H1 (cell line): ENCODE data around the gene GPC6. TPM values are rescaled to one million over a fixed set of nuclear protein-coding genes. Genes with fewer than 3 reads are reported as not detected.

Experiments
- CTCF ChIA-PET: fragments of 300-600 bp; sonication (Branson Sonifier 250); formaldehyde crosslinking; loops from one replicate; lab custom pipeline; 2021; ENCODE audit not compliant: partially characterized antibody; lab: Charles Lee
- POLR2A ChIA-PET: fragments of 300-600 bp; sonication (Branson Sonifier 250); formaldehyde crosslinking; loops from one replicate; lab custom pipeline; 2021; ENCODE audit warnings: inconsistent platforms; ENCODE audit not compliant: partially characterized antibody; lab: Charles Lee
- DNase-seq, 2 experiments: peaks; one replicate each; pipeline versions ENCODE4 v3.0.0 to v3.0.0-alpha.2; 2010 to 2022; ENCODE audit warnings: low spot score in 2 of 2, low read depth in 1 of 2, mixed read lengths in 1 of 2
- FAIRE-seq: peaks from 2 replicates; lab custom pipeline; 2011; peaks lifted over from hg19 to GRCh38; lab: Jason Lieb, UNC
- H2AFZ ChIP-seq: 2 replicates; pipeline ENCODE4 v1.8.1; 2012; ENCODE audit warnings: low read length, inconsistent platforms
- H2AK5ac ChIP-seq: 2 replicates; pipeline ENCODE4 v1.6.1; 2013; ENCODE audit warnings: low read depth, low read length
- H2BK120ac ChIP-seq: replicated peaks from 2 replicates; pipeline ENCODE3; 2013; ENCODE audit warnings: low read depth, low read length, inconsistent platforms
- H2BK12ac ChIP-seq: 2 replicates; pipeline ENCODE4 v1.6.1; 2013; ENCODE audit warnings: low read depth, low read length
- H2BK15ac ChIP-seq: 2 replicates; pipeline ENCODE4 v1.6.1; 2013; ENCODE audit warnings: low read length
- H2BK20ac ChIP-seq: 2 replicates; pipeline ENCODE4 v1.6.1; 2013; ENCODE audit warnings: low read length
- H2BK5ac ChIP-seq: 2 replicates; pipeline ENCODE4 v1.6.1; 2013; ENCODE audit warnings: low read depth, low read length
- H3K14ac ChIP-seq: 2 replicates; pipeline ENCODE4 v1.6.1; 2013; ENCODE audit warnings: inconsistent platforms; ENCODE audit not compliant: insufficient read length
- H3K18ac ChIP-seq: 2 replicates; pipeline ENCODE4 v1.6.1; 2013; ENCODE audit warnings: low read length; ENCODE audit errors: extremely low read depth
- H3K23ac ChIP-seq: 2 replicates; pipeline ENCODE4 v1.6.1; 2013; ENCODE audit warnings: inconsistent platforms; ENCODE audit not compliant: insufficient read length
- H3K23me2 ChIP-seq: 2 replicates; pipeline ENCODE4 v1.6.1; 2013; ENCODE audit warnings: low read depth, low read length
- H3K27ac ChIP-seq: 2 replicates; pipeline ENCODE4 v1.6.1; 2011; ENCODE audit warnings: low read depth, low read length, inconsistent platforms
- H3K27me3 ChIP-seq, 4 experiments: replicated peaks in 1 of 4; 1 replicate in 1 of 4; 2 replicates in 3 of 4; pipeline versions ENCODE4 v1.6.1 to v1.8.1; 2011 to 2013; ENCODE audit warnings: low read length in 3 of 4, mild to moderate bottlenecking in 3 of 4, inconsistent platforms in 2 of 4, mixed read lengths in 2 of 4, moderate library complexity in 1 of 4; ENCODE audit not compliant: control insufficient read depth in 3 of 4, insufficient read depth in 3 of 4; ENCODE audit errors: extremely low read depth in 1 of 4
- H3K36me3 ChIP-seq, 4 experiments: 2 replicates each; pipeline versions ENCODE4 v1.6.1 to v1.8.1; 2011 to 2013; ENCODE audit warnings: mild to moderate bottlenecking in 4 of 4, low read length in 3 of 4, moderate library complexity in 2 of 4, control low read depth in 1 of 4, inconsistent platforms in 1 of 4; ENCODE audit not compliant: insufficient read depth in 4 of 4, control insufficient read depth in 2 of 4
- H3K4ac ChIP-seq: replicated peaks from 2 replicates; pipeline ENCODE3; 2013; ENCODE audit warnings: low read length, low read depth, mixed read lengths, inconsistent platforms; ENCODE audit not compliant: insufficient read length
- H3K4me1 ChIP-seq, 4 experiments: replicated peaks in 1 of 4; 1 replicate in 1 of 4; 2 replicates in 3 of 4; pipeline versions ENCODE4 v1.6.1 to v1.8.1; 2011 to 2013; ENCODE audit warnings: low read length in 3 of 4, inconsistent platforms in 2 of 4, mixed read lengths in 1 of 4; ENCODE audit not compliant: insufficient read depth in 4 of 4, control insufficient read depth in 3 of 4
- H3K4me2 ChIP-seq, 2 experiments: 2 replicates each; pipeline versions ENCODE4 v1.6.1 to v1.8.1; 2011 to 2013; ENCODE audit warnings: low read depth in 2 of 2, low read length in 2 of 2, control low read depth in 1 of 2, inconsistent platforms in 1 of 2, mild to moderate bottlenecking in 1 of 2; ENCODE audit not compliant: insufficient read depth in 1 of 2
- H3K4me3 ChIP-seq, 4 experiments: fragments of 200-600, 300-600 bp in 1 of 4; sonication (generic), shearing (Covaris generic), sonication (Bioruptor Twin) in 1 of 4; 2 replicates each; pipeline versions ENCODE4 v1.5.1 to v1.8.1; 2011 to 2016; ENCODE audit warnings: low read length in 4 of 4, low read depth in 3 of 4, control low read depth in 2 of 4, inconsistent platforms in 2 of 4, mild to moderate bottlenecking in 2 of 4, mixed read lengths in 1 of 4, moderate library complexity in 1 of 4; ENCODE audit not compliant: insufficient read depth in 2 of 4; ENCODE audit errors: extremely low read depth in 1 of 4
- H3K56ac ChIP-seq: replicated peaks from 2 replicates; pipeline ENCODE3; 2013; ENCODE audit warnings: low read depth, mild to moderate bottlenecking, mixed read lengths, low read length, inconsistent platforms; ENCODE audit not compliant: insufficient read length
- H3K79me1 ChIP-seq: 2 replicates; pipeline ENCODE4 v1.6.1; 2013; ENCODE audit warnings: low read depth, low read length, control low read depth
- H3K79me2 ChIP-seq, 2 experiments: 2 replicates each; pipeline versions ENCODE4 v1.6.1 to v1.8.1; 2012 to 2013; ENCODE audit warnings: low read length in 2 of 2, mild to moderate bottlenecking in 2 of 2, inconsistent platforms in 1 of 2; ENCODE audit not compliant: insufficient read depth in 2 of 2, control insufficient read depth in 1 of 2
- H3K9ac ChIP-seq, 4 experiments: replicated peaks in 1 of 4; 1 replicate in 1 of 4; 2 replicates in 3 of 4; pipeline versions ENCODE4 v1.6.1 to v1.8.1; 2011 to 2013; ENCODE audit warnings: low read depth in 3 of 4, low read length in 3 of 4, control low read depth in 2 of 4, mild to moderate bottlenecking in 2 of 4, moderate library complexity in 2 of 4, inconsistent platforms in 1 of 4; ENCODE audit errors: extremely low read depth in 1 of 4
- H3K9me3 ChIP-seq, 2 experiments: 2 replicates each; pipeline versions ENCODE4 v1.6.1 to v1.8.1; 2012 to 2013; ENCODE audit warnings: mild to moderate bottlenecking in 2 of 2, moderate library complexity in 2 of 2, control low read depth in 1 of 2, inconsistent platforms in 1 of 2, low read depth in 1 of 2, low read length in 1 of 2, mixed read lengths in 1 of 2; ENCODE audit not compliant: insufficient read depth in 2 of 2
- H4K20me1 ChIP-seq, 2 experiments: replicated peaks in 1 of 2; 2 replicates each; pipeline versions ENCODE3 to v1.8.1; 2011 to 2013; ENCODE audit warnings: inconsistent platforms in 2 of 2, low read length in 2 of 2, mild to moderate bottlenecking in 1 of 2; ENCODE audit not compliant: insufficient read depth in 2 of 2, control insufficient read depth in 1 of 2
- H4K5ac ChIP-seq: 2 replicates; pipeline ENCODE4 v1.6.1; 2013; ENCODE audit warnings: low read length, low read depth, mixed read lengths, inconsistent platforms; ENCODE audit not compliant: insufficient read length
- H4K8ac ChIP-seq: 2 replicates; pipeline ENCODE4 v1.8.0; 2013; ENCODE audit warnings: mild to moderate bottlenecking, moderate library complexity, low read length, inconsistent platforms; ENCODE audit not compliant: insufficient read depth; ENCODE audit errors: extremely low read depth
- H4K91ac ChIP-seq: replicated peaks from 2 replicates; pipeline ENCODE3; 2013; ENCODE audit warnings: low read length, mixed read lengths, inconsistent platforms; ENCODE audit not compliant: insufficient read length
- ASH2L ChIP-seq: fragments of 200-600, 300-600 bp; sonication (generic); IDR thresholded peaks from one replicate; pipeline ENCODE4 v1.7.1; 2017; ENCODE audit warnings: low read length
- NRF1 ChIP-seq: IDR thresholded peaks from 2 replicates; pipeline ENCODE4 v1.6.1; 2011; ENCODE audit warnings: mild to moderate bottlenecking, low read depth, low read length, improper control_type of control experiment
- RFX5 ChIP-seq: IDR thresholded peaks from 2 replicates; pipeline ENCODE4 v1.6.1; 2011; ENCODE audit warnings: low read depth, low read length, improper control_type of control experiment, borderline replicate concordance
- RXRA ChIP-seq: IDR thresholded peaks from 2 replicates; pipeline ENCODE4 v1.6.1; 2011; ENCODE audit warnings: low read depth, mild to moderate bottlenecking, low read length, moderate library complexity; ENCODE audit not compliant: insufficient read depth
- SRF ChIP-seq: IDR thresholded peaks from 2 replicates; pipeline ENCODE4 v1.6.1; 2011; ENCODE audit warnings: mild to moderate bottlenecking, low read depth, low read length, moderate library complexity
- TEAD4 ChIP-seq: IDR thresholded peaks from 2 replicates; pipeline ENCODE4 v1.6.1; 2012; ENCODE audit warnings: low read depth, low read length, inconsistent platforms, mixed read lengths
- ZNF274 ChIP-seq: IDR thresholded peaks from 2 replicates; pipeline ENCODE4 v1.7.0; 2012; ENCODE audit warnings: low read length, borderline replicate concordance; ENCODE audit errors: extremely low read depth
- WGBS, 2 experiments: shearing (Covaris generic) in 1 of 2; methylation state at CpG; one replicate each; pipeline versions ENCODE4 v1.1.6 to v1.1.7; 2013 to 2015; ENCODE audit warnings: low lambda C conversion rate in 2 of 2, mixed read lengths in 2 of 2, inconsistent platforms in 1 of 2, low coverage in 1 of 2, missing lambda C conversion rate in 1 of 2; ENCODE audit not compliant: insufficient replicate concordance in 2 of 2, insufficient coverage in 1 of 2, insufficient read length in 1 of 2; ENCODE audit errors: extremely low coverage in 1 of 2, missing lambda C conversion rate in 1 of 2; 5-methylcytosine and 5-hydroxymethylcytosine counted together
- polyA plus RNA-seq, 7 experiments: library from polyadenylated mRNA; depleted of rRNA in 3 of 7; stranded (reverse) in 5 of 7; unstranded in 2 of 7; fragments of >200 nt in 5 of 7; fragments of 200-250 nt in 2 of 7; gene quantifications; 1 replicate in 5 of 7; 2 replicates in 1 of 7; 4 replicates in 1 of 7; pipeline versions ENCODE4 v1.2.1 to v1.2.3, GENCODE V29; 2011 to 2013; ENCODE audit warnings: missing spikeins in 2 of 7, mixed read lengths in 2 of 7
- total RNA-seq: library from RNA; stranded (reverse); fragmentation: NEBNext Ultra II Directional; extraction: Animal tissue kit (Norgen Biotek cat#: 25700); gene quantifications from 2 replicates; pipeline ENCODE4 v1.2.1, GENCODE V29; 2021

The GPC6 gene
- total and polyA plus RNA-seq, 2 of the 8 experiments (the other 6 are each of a cell fraction or from before 2014, with no cell fraction given) = 5.4 to 12.0 TPM

GRCh38 chr13:93377196-93377595, 150.6 kb downstream of the GPC6 start:
- Histone ChIP-seq H3K79me2 (no peaks in the 10 kb centered on the region), H3K79me1 (no peaks in the 10 kb centered on the region), H3K27me3 (no peaks in the 10 kb centered on the region), H3K36me3 (no peaks in the 10 kb centered on the region), H3K56ac (no peak overlapping the region), H4K20me1 (no peaks in the 10 kb centered on the region), H2BK12ac (no peak overlapping the region), H2BK120ac (no peak overlapping the region), H2AK5ac (no peak overlapping the region), H2AFZ (no peak overlapping the region), H2BK5ac (no peak overlapping the region), H3K4me1 (no peaks in the 10 kb centered on the region), H3K18ac (no peak overlapping the region), H4K91ac (no peak overlapping the region), H2BK15ac (no peak overlapping the region), H3K27ac (no peak overlapping the region), H3K23ac (no peak overlapping the region), H4K8ac (no peak overlapping the region), H3K4ac (no peak overlapping the region), H3K23me2 (no peaks in the 10 kb centered on the region), H3K9me3 (no peaks in the 10 kb centered on the region), H3K9ac (no peak overlapping the region), H2BK20ac (no peak overlapping the region), H3K4me3 (no peak overlapping the region), H3K14ac (no peak overlapping the region), H3K4me2 (no peak overlapping the region), H4K5ac (no peak overlapping the region)
- 77% methylated on average over 5 of the region's 5 CpGs; no CpG with 5 or more reads in 1 of the 2 experiments for WGBS, 2 experiments
- CTCF ChIA-PET = no interaction called here
- no peak for TF ChIP-seq ASH2L
- no peak for TF ChIP-seq RFX5
- no peak for TF ChIP-seq RXRA
- no peak for TF ChIP-seq TEAD4
- no peak for TF ChIP-seq NRF1
- TF ChIP-seq ZNF274 = no peak
- TF ChIP-seq SRF = no peak
- DNase-seq = no peak
- FAIRE-seq = no peak
- POLR2A ChIA-PET = no interaction called here
